ENCODE results near the gene BOD1L2.

The BOD1L2 gene

GRCh38 chr18:57150081-57150480 is 3.2 kb downstream of the BOD1L2 start:
- no peak for DNase-seq (ENCODE audit: low spot score)

GRCh38 chr18:57150828-57151227 is 3.9 kb downstream of the BOD1L2 start:
- DNase-seq (ENCODE audit: low spot score): no peak

GRCh38 chr18:57154191-57154830 is 7.4 kb downstream of the BOD1L2 start:
- DNase-seq (ENCODE audit: low spot score): no peak

- no peak for DNase-seq (ENCODE audit: low spot score)
These were observed 17.5 kb downstream of the BOD1L2 start for GRCh38 chr18:57164401-57164800.

DNA sequence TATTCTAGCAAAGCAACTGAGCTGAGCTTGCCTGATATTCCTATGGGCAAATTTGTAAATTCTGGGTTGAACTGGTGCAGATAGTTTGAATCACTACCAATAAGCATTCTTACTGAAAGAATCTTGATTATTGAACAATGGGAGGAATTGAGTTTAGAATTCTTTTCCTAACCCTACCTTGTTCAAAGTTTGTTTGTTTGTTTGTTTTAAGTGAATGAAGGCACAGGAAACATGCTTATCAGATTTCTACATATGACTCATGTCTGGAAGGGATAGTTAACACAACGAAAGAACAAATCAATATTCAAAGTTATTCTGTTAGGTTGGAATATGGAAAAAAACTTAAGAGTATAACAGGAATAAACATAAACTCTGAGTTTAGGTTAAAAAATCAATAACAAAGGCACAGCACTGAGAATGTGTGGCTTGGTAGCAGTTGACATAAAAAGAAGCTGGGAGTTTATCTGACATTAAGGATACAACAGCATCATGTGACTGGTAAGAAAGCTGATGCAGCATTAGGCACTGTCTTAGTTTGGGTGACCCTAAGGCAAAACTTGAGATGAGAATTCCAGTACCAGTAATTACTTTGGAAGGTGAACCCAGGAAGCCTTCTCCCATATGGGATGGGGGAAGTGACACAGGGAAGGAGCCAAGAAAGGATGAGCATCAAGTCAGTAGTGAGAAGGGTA is 20.9 kb downstream of the BOD1L2 start:
- DNase-seq (ENCODE audit: low spot score): no peak

GRCh38 chr18:57171026-57171425 is 24.1 kb downstream of the BOD1L2 start:
- no peak for DNase-seq (ENCODE audit: low spot score)

DNA sequence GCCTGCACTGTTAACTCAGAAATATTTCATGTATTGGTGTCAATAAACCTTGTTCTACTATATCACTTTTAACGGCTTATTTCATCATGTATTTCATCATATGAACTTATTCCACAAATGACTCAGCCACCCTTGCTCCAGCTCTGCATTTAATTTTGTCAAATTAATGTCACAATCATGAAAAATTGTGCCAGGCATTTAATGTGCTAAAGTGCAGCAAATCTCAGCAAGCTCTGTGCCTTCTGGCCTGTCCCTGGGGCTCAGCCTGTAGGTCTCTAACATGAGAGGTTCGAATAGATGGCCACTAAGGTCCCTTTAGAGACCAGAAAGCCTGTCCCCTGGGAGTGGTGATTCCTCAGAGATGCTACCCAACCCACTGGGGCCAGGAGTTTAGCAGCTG is 28.6 kb downstream of the BOD1L2 start:
- DNase-seq (ENCODE audit: low spot score): no peak

DNA sequence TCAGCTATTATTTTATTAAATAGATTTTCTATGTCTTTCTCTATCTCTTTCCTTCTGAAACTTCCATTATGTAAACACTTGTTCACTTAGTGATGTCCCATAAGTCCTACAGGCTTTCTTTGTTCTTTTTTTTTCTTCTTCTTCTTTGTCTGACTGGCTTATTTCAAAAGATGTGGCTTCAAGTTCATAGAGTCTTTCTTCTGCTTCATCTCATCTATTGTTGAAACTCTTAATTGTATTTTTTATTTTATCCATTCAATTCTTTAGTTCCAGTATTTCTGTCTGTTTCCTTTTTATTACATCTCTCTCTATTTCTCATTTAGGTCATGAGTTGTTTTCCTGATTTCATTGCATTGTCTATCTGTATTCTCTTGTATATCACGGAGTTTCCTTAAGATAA is 38.5 kb downstream of the BOD1L2 start:
- no peak for DNase-seq (ENCODE audit: low spot score)

GRCh38 chr18:57188851-57189557 is 42.1 kb downstream of the BOD1L2 start:
- no peak for DNase-seq (ENCODE audit: low spot score)

DNA sequence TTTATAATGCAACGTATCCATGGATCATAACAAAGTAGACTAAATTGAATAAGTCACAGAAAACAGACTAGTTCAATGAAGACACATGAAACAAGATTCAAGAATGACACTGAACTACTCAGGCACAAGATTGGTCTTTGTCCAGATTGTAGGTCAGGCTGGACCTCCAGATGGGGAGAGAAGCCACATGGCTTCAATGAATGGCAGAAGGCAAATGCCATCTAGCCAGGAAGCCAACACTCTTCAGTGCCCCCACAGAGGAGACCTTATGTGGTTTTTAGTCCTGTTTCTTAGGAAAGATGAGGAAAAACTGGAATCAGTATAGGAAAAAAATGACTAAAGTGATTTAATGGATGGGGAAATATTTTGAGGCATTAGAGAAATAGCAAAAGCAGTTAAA is 43.1 kb downstream of the BOD1L2 start:
- no peak for DNase-seq (ENCODE audit: low spot score)

GRCh38 chr18:57194070-57194469 is 47.2 kb downstream of the BOD1L2 start:
- no peak for DNase-seq (ENCODE audit: low spot score)

GRCh38 chr18:57194622-57195021 is 47.7 kb downstream of the BOD1L2 start:
- DNase-seq (ENCODE audit: low spot score): no peak

DNA sequence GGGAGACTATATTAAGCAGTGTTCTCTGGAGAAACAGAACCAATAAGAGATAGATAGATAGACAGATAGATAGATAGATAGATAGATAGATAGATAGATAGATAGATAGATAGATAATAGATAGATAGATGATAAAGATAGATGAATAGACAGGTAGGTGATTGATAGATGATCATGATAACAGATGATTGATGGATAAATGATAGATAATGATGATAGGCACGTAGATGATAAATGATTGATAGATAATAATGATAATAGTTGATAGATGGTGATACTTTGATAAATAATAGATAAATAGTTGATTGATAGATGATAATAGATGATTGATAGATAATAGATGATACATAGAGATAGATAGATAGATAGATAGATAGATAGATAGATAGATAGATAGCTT is 48.5 kb downstream of the BOD1L2 start:
- no peak for DNase-seq (ENCODE audit: low spot score)

DNA sequence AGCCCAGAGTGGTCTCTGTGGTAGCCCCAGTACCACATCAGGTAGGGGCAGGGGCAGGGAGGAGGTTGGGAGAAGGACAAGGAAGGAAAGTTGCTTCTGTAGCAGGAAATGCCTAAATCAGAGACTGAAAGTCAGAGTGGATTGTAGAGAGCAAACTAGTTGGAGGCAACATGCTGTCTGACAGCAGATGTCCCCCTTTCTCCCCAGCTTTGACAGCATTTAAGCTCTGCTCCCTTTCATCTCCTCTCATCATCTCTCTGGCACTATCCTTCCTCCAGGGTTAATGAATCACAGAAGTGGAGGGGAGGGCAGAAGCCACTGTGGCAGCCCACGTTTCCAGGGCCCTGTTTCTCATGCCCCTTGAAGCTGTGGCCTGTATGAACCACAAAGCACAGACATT is 50.4 kb downstream of the BOD1L2 start:
- no peak for DNase-seq (ENCODE audit: low spot score)

- DNase-seq (ENCODE audit: low spot score): no peak
These were observed 51.2 kb downstream of the BOD1L2 start for GRCh38 chr18:57198073-57198472.
